Upper lobe of left lung (tissue), 6 donors: ENCODE results near the gene MEAK7. TPM values are rescaled to one million over a fixed set of nuclear protein-coding genes. Genes with fewer than 3 reads are reported as not detected.

Experiments used
- ATAC-seq, 2 donors: fragments of 200-7000 bp; cut with Tn5 transposase; one replicate each; pipeline ENCODE4 v1.9.1; 2022; ENCODE audit warnings: mild to moderate bottlenecking in 2 of 2, moderate library complexity in 2 of 2; ENCODE audit not compliant: low FRiP score in 2 of 2
- DNase-seq, 2 donors: peaks; one replicate each; pipeline ENCODE4 v3.0.0-alpha.2; 2019 to 2020
- H3K27ac ChIP-seq, 4 donors: fragments of 200-600 bp; sonication (generic); one replicate each; pipeline ENCODE4 v1.5.1; 2016 to 2019
- H3K27me3 ChIP-seq, 4 donors: fragments of 200-600 bp; sonication (generic); one replicate each; pipeline ENCODE4 v1.5.1; 2017 to 2019
- H3K36me3 ChIP-seq, 4 donors: fragments of 200-600 bp; sonication (generic); one replicate each; pipeline ENCODE4 v1.5.1; 2016 to 2019
- H3K4me1 ChIP-seq, 4 donors: fragments of 200-600 bp; sonication (generic); one replicate each; pipeline ENCODE4 v1.5.1; 2018 to 2019
- H3K4me3 ChIP-seq, 4 donors: fragments of 200-600 bp; sonication (generic); one replicate each; pipeline ENCODE4 v1.5.1; 2017 to 2019; ENCODE audit warnings: mild to moderate bottlenecking in 2 of 4, moderate library complexity in 1 of 4
- H3K9me3 ChIP-seq, 4 donors: fragments of 200-600 bp; sonication (generic); one replicate each; pipeline ENCODE4 v1.5.1; 2018 to 2019
- EP300 ChIP-seq, 4 donors: sonication (generic); formaldehyde crosslinking; IDR thresholded peaks; one replicate each; pipeline ENCODE4 v1.5.1; 2017; ENCODE audit warnings: antibody characterized with exemption in 4 of 4, control low read depth in 2 of 4
- POLR2A ChIP-seq, 4 donors: fragments of 450-650 bp; IDR thresholded peaks; one replicate each; pipeline ENCODE4 v1.5.1; 2016 to 2017; ENCODE audit warnings: antibody characterized with exemption in 4 of 4, mild to moderate bottlenecking in 2 of 4
- POLR2AphosphoS5 ChIP-seq, 2 donors: sonication (generic); formaldehyde crosslinking; IDR thresholded peaks; one replicate each; pipeline ENCODE4 v1.5.1; 2017; ENCODE audit warnings: antibody characterized with exemption in 2 of 2
- WGBS, 2 donors: methylation state at CpG; one replicate each; pipeline ENCODE4 v1.1.5; 2017 to 2018; 5-methylcytosine and 5-hydroxymethylcytosine counted together
- total RNA-seq, 6 donors: library from RNA; depleted of rRNA in 4 of 6; stranded (reverse); fragments of >200 nt in 4 of 6; gene quantifications; one replicate each; pipeline versions ENCODE4 v1.1.0 to v1.2.1, GENCODE V29; 2016 to 2021
- TF ChIP-seq, protein P1 (sequence below), 6 experiments: fragments of 450-650 bp in 4 of 6; fragments of 200-600 bp in 2 of 6; sonication (generic) in 2 of 6; IDR thresholded peaks; one replicate each; pipeline ENCODE4 v1.5.1; 2016 to 2019; ENCODE audit warnings: antibody characterized with exemption in 6 of 6
- donor health status: DM: no; HTN: no; CAD: no; lungs with moderate emphysema.
- donor health status: DM: no; HTN: yes; CAD: no; lungs with severe emphysema.

Gene MEAK7
- total RNA-seq, 6 donors from 2014 or later: 8.5 to 32.8 (median 12.2) TPM

DNA sequence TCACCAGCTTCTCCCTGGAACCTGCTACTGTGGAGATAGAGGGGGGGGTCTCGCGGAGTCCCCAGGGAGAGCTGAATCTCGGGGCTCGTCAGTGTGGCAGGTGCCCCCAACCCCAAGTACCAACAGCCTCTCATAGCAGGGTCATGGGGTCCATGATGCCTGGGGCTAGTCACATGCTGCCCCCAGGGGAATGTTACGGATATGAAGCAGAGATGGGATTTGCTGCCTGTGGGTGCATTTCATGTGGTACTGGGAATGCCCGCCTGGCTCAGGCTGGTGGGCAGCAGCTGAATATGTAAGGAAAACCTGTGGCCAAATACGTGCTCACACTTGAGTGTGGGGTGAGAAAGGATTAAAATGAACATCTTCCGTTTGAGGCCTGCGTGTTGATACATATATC lies 49.4 kb downstream of the MEAK7 start:
- Histone ChIP-seq H3K27me3 (no peaks in the 10 kb centered on the region), H3K4me1 (no peaks in the 10 kb centered on the region), H3K9me3 (no peaks in the 10 kb centered on the region), H3K4me3 (no peak overlapping the region), H3K27ac (no peak overlapping the region), H3K36me3 (no peaks in the 10 kb centered on the region)
- TF ChIP-seq POLR2AphosphoS5 (IDR thresholded peaks at IDR 0.05) (no peak), EP300 (IDR thresholded peaks at IDR 0.05) (no peak), POLR2A (IDR thresholded peaks at IDR 0.05) (no peak)
- TF ChIP-seq, protein P1, sequence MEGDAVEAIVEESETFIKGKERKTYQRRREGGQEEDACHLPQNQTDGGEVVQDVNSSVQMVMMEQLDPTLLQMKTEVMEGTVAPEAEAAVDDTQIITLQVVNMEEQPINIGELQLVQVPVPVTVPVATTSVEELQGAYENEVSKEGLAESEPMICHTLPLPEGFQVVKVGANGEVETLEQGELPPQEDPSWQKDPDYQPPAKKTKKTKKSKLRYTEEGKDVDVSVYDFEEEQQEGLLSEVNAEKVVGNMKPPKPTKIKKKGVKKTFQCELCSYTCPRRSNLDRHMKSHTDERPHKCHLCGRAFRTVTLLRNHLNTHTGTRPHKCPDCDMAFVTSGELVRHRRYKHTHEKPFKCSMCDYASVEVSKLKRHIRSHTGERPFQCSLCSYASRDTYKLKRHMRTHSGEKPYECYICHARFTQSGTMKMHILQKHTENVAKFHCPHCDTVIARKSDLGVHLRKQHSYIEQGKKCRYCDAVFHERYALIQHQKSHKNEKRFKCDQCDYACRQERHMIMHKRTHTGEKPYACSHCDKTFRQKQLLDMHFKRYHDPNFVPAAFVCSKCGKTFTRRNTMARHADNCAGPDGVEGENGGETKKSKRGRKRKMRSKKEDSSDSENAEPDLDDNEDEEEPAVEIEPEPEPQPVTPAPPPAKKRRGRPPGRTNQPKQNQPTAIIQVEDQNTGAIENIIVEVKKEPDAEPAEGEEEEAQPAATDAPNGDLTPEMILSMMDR (IDR thresholded peaks at IDR 0.05): no peak
- DNase-seq (no peak), ATAC-seq (no peak)
- WGBS, 2 donors: 89 to 96% methylated on average over 9 of the region's 9 CpGs

Other genes with a start within 250 kb of the MEAK7 start
- 10 to 100 TPM in 3 of 6 donors, 1 to 10 TPM in 3; 3.5 to 63.0 (median 10.2) TPM for gene WFDC1, start 209.8 kb downstream of the MEAK7 start, total RNA-seq
- gene ATP2C2, start 136.1 kb downstream of the MEAK7 start, total RNA-seq: 100 to 1,000 TPM in 2 of 6 donors, 10 to 100 TPM in 4; 36.6 to 153 (median 61.5) TPM
- gene COTL1, start 113.4 kb upstream of the MEAK7 start, total RNA-seq: 100 to 1,000 TPM in 2 of 6 donors, 10 to 100 TPM in 4; 31.6 to 256 (median 75.6) TPM
- 10 to 100 TPM; 44.1 to 92.2 (median 54.2) TPM for gene KLHL36, start 143.9 kb upstream of the MEAK7 start, total RNA-seq
- 10 to 100 TPM; 40.9 to 64.7 (median 51.5) TPM for gene USP10, start 195.3 kb upstream of the MEAK7 start, total RNA-seq